Activated CD8-positive, alpha-beta T cell treated with anti-CD3 and anti-CD28 coated beads for 36 hours (primary cell): ENCODE measurements around the gene IGFL1. TPM values are rescaled to one million over a fixed set of nuclear protein-coding genes. Genes with fewer than 3 reads are reported as not detected.

Source experiments
- ATAC-seq: fragments of 200-7000 bp; cut with Tn5 transposase; one replicate; pipeline ENCODE4 v1.10.0; 2021; ENCODE audit warnings: mild to moderate bottlenecking, moderate library complexity
- CTCF ChIA-PET: fragments of 350-600 bp; sonication (Branson Sonifier 250); formaldehyde crosslinking; loops from one replicate; lab custom pipeline; 2021; ENCODE audit warnings: antibody characterized with exemption; lab: Charles Lee
- POLR2A ChIA-PET: fragments of 350-600 bp; sonication (Branson Sonifier 250); formaldehyde crosslinking; loops from one replicate; lab custom pipeline; 2021; ENCODE audit warnings: antibody characterized with exemption; lab: Charles Lee
- DNase-seq: peaks from one replicate; pipeline ENCODE4 v3.0.0-alpha.2; 2020
- H3K27ac Mint-ChIP-seq: one replicate; pipeline ENCODE4 v1.8.0; 2021; ENCODE audit warnings: mild to moderate bottlenecking, mixed read lengths
- H3K27me3 Mint-ChIP-seq: one replicate; pipeline ENCODE4 v1.8.0; 2021; ENCODE audit warnings: mixed read lengths
- H3K36me3 Mint-ChIP-seq: one replicate; pipeline ENCODE4 v1.8.0; 2021; ENCODE audit warnings: low read depth, mixed read lengths
- H3K4me1 Mint-ChIP-seq: one replicate; pipeline ENCODE4 v1.8.0; 2021; ENCODE audit warnings: low read depth, mixed read lengths
- H3K4me3 Mint-ChIP-seq: one replicate; pipeline ENCODE4 v1.8.0; 2021; ENCODE audit warnings: mild to moderate bottlenecking, moderate library complexity, mixed read lengths
- H3K9me3 Mint-ChIP-seq: one replicate; pipeline ENCODE4 v1.8.0; 2021; ENCODE audit warnings: mixed read lengths
- intact Hi-C: fragments of 100-400 bp; cut with micrococcal nuclease; formaldehyde crosslinking; loops from one replicate; pipeline ENCODE4 v1.10.0; 2022
- total RNA-seq, 2 experiments: library from RNA; stranded (reverse); gene quantifications; one replicate each; pipeline ENCODE4 v1.2.3, GENCODE V29; 2021
- TF ChIP-seq, protein P1 (sequence below): fragments of 200-600 bp; IDR thresholded peaks from one replicate; pipeline ENCODE4 v1.8.0; 2022; ENCODE audit warnings: antibody characterized with exemption, mild to moderate bottlenecking

The IGFL1 gene
- total RNA-seq, 2 experiments from 2014 or later: not detected

DNA sequence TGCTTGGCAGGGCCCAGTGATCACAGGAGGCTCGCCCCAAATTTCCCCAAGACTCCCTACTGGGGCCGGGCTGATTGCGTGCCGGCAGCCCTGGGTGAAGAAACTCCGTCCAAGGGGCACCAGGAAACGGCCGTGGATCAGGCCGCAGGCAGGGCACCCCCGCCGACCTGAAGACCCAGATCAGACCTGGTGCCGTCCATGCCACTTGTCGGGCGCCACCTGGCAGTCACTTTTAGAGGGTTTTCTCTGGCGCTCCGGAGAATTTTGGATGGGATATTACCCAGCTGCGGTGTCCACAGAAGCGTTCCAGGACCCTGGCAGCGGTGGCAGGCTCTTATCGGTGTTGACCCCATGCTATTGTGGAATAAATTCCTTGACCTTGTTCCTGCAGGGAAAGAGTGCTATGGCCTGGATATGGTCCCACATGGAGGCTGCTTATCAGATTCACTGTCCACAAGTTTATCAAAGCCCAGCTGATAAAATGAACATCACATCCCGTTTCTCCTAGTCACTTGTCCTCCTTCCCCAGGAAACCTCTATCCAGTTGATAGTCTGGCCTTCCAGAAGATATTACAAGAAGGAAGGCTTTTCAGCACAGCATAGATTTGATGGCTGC lies 43.3 kb upstream of the IGFL1 start:
- H3K4me1 Mint-ChIP-seq: peaks cover 20% of the 10 kb centered on the region
- no peaks in the 10 kb centered on the region for H3K36me3 Mint-ChIP-seq
- no peaks in the 10 kb centered on the region for H3K9me3 Mint-ChIP-seq
- intact Hi-C loops: loop anchor here (5.0 to 10.0 kb wide), 3 partner anchors 81 to 161 kb away; partner anchors contain the start of gene PGLYRP1
- DNase-seq (no peak), ATAC-seq (no peak)
- TF ChIP-seq, protein P1, sequence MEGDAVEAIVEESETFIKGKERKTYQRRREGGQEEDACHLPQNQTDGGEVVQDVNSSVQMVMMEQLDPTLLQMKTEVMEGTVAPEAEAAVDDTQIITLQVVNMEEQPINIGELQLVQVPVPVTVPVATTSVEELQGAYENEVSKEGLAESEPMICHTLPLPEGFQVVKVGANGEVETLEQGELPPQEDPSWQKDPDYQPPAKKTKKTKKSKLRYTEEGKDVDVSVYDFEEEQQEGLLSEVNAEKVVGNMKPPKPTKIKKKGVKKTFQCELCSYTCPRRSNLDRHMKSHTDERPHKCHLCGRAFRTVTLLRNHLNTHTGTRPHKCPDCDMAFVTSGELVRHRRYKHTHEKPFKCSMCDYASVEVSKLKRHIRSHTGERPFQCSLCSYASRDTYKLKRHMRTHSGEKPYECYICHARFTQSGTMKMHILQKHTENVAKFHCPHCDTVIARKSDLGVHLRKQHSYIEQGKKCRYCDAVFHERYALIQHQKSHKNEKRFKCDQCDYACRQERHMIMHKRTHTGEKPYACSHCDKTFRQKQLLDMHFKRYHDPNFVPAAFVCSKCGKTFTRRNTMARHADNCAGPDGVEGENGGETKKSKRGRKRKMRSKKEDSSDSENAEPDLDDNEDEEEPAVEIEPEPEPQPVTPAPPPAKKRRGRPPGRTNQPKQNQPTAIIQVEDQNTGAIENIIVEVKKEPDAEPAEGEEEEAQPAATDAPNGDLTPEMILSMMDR: no peak
- H3K27me3 Mint-ChIP-seq: peaks cover 59% of the 10 kb centered on the region
- H3K27ac Mint-ChIP-seq: no peak overlapping the region
- ChIA-PET POLR2A (no interaction called here), CTCF (interaction anchor here (0.9 to 1.4 kb wide), 2 partner anchors 79 to 158 kb away, joined by 3 to 5 read pairs; no protein-coding TSS in a partner anchor)
- H3K4me3 Mint-ChIP-seq: no peak overlapping the region

DNA sequence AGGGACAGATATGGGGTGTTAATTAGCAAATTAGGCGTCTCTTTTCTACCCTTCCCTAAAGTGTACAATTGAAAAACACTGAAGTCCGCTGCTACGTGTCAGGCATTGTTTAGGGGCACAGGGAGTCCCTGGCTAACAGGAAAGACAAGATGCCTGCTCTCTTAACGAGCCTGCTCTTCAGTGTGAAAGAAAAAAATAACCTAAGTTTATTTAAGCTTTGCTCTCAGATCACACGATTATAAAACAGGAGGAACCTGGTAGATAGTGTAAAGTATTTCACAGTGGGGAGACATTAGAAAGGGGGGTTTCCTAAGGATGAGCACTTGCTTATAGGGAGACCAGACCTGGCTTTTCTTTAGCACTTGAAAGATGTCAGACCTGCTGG lies 42.8 kb upstream of the IGFL1 start:
- peaks cover 57% of the 10 kb centered on the region for H3K27me3 Mint-ChIP-seq
- no peaks in the 10 kb centered on the region for H3K36me3 Mint-ChIP-seq
- peaks cover 15% of the 10 kb centered on the region for H3K4me1 Mint-ChIP-seq
- POLR2A ChIA-PET: no interaction called here
- DNase-seq (no peak), ATAC-seq (no peak)
- TF ChIP-seq, protein P1: no peak
- H3K4me3 Mint-ChIP-seq: no peak overlapping the region
- intact Hi-C loops: loop anchor here (5.0 to 10.0 kb wide), 3 partner anchors 81 to 162 kb away; partner anchors contain the start of gene PGLYRP1
- H3K9me3 Mint-ChIP-seq: no peaks in the 10 kb centered on the region
- H3K27ac Mint-ChIP-seq: no peak overlapping the region
- CTCF ChIA-PET: no interaction called here

DNA sequence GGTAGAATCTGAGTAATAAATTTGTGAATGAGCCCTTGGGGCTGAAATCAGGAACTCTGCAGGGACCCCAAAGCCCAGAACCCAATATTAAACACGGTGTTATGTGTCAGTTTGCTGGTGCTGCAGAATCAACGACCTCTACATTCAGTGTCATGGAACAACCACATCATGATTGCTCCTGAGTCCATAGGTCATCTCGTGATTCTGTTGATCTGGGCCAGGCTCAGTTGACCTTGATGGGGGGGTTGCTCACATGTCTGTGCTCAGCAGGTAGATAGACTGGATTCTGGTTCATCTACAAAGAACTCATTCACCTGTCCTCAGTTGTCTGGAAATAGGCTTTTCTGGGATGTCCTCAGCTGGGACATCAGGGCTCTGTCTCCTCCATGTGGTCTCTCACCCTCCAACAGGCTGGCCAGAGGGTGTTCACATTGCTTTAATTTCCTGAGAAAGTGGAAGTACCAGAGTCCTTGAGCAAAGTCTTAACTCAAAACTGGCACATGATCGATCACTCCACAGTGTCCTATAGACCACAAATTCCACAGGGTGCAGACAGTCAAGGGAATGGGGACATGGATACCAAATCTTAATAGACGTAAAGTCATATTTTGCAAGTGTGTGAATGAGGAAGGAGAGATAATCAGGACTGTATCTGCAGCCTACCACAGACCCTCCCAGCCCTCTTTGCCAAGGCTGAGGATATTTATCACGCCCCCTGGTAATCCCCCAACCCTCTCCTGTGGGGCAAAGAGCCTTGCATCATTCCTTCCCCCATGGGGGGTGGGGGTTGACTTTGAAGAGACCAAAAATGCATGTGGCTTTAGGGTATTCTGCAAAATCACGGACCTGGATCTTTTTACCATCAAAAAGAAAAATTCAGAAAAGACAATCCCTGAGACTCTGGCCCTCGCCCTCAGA lies 39.3 kb upstream of the IGFL1 start:
- Mint-ChIP-seq H3K9me3 (no peaks in the 10 kb centered on the region), H3K4me1 (peaks cover 5% of the 10 kb centered on the region), H3K4me3 (no peak overlapping the region), H3K36me3 (no peaks in the 10 kb centered on the region), H3K27me3 (peaks cover 40% of the 10 kb centered on the region), H3K27ac (no peak overlapping the region)
- ChIA-PET POLR2A (no interaction called here), CTCF (interaction anchor here (0.5 to 3.1 kb wide), 12 partner anchors 8 to 161 kb away, joined by 3 to 23 read pairs (median 4); no protein-coding TSS in a partner anchor)
- intact Hi-C loops: loop anchor here (5.0 to 10.0 kb wide), 3 partner anchors 77 to 165 kb away; partner anchors contain the start of gene PGLYRP1
- TF ChIP-seq, protein P1: no peak
- no peak for ATAC-seq
- DNase-seq: no peak

DNA sequence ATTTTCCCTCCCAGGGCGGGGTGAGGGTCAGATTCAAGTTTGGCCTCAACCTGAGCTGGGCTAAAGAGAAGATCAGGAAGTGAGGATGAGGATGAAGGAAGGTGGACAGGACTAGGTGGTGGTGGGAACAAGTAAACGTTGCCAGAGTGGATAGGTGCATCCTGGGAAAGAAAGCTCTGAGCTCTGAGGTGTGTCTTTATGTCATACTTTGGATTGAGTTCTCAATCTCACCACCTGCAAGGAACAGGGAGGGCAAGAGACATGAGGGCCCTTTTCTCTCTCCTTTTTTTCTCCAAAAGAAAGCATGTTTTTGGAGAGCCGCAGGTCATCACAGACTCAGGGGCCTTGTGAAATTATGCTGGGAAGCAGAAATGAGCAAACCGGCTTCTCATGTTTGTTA lies 38.2 kb upstream of the IGFL1 start:
- Mint-ChIP-seq H3K4me3 (no peak overlapping the region), H3K4me1 (no peaks in the 10 kb centered on the region), H3K27me3 (peaks cover 45% of the 10 kb centered on the region), H3K27ac (no peak overlapping the region), H3K36me3 (no peaks in the 10 kb centered on the region), H3K9me3 (no peaks in the 10 kb centered on the region)
- ChIA-PET POLR2A (no interaction called here), CTCF (interaction anchor here (1.0 to 2.0 kb wide), 5 partner anchors 74 to 163 kb away, joined by 3 to 12 read pairs (median 3); no protein-coding TSS in a partner anchor)
- DNase-seq: no peak
- TF ChIP-seq, protein P1: no peak
- no peak for ATAC-seq
- intact Hi-C loops: no loop called here
